Measurements from ENCODE around the gene FBXO21.

Gene FBXO21

GRCh38 chr12:117216686-117217085 is 26.4 kb upstream of the FBXO21 start:
- Histone ChIP-seq H3K36me3 (ENCODE audit: insufficient read depth, low read depth, low read length) (no peaks in the 10 kb centered on the region), H3K27me3 (ENCODE audit: insufficient read depth, low read length) (no peaks in the 10 kb centered on the region; the same call in 1 of the 2 replicates), H3K4me1 (ENCODE audit: insufficient read depth, low read length) (no peaks in the 10 kb centered on the region), H3K27ac (ENCODE audit: low read length) (no peak overlapping the region), H3K9ac (ENCODE audit: low read depth, low read length) (no peak overlapping the region), H3K9me3 (ENCODE audit: insufficient read depth, low read depth, low read length) (no peaks in the 10 kb centered on the region), H3K4me3 (ENCODE audit: low read length) (no peak overlapping the region)

GRCh38 chr12:117214797-117215196 is 24.5 kb upstream of the FBXO21 start:
- Histone ChIP-seq H3K9me3 (ENCODE audit: insufficient read depth, low read depth, low read length) (no peaks in the 10 kb centered on the region), H3K4me1 (ENCODE audit: insufficient read depth, low read length) (no peaks in the 10 kb centered on the region), H3K36me3 (ENCODE audit: insufficient read depth, low read depth, low read length) (no peaks in the 10 kb centered on the region), H3K27me3 (ENCODE audit: insufficient read depth, low read length) (no peaks in the 10 kb centered on the region; the same call in 1 of the 2 replicates), H3K9ac (ENCODE audit: low read depth, low read length) (no peak overlapping the region), H3K27ac (ENCODE audit: low read length) (no peak overlapping the region), H3K4me3 (ENCODE audit: low read length) (no peak overlapping the region)

- Histone ChIP-seq H3K27me3 (ENCODE audit: insufficient read depth, low read length) (no peaks in the 10 kb centered on the region; the same call in 1 of the 2 replicates), H3K9ac (ENCODE audit: low read depth, low read length) (no peak overlapping the region), H3K9me3 (ENCODE audit: insufficient read depth, low read depth, low read length) (no peaks in the 10 kb centered on the region), H3K27ac (ENCODE audit: low read length) (no peak overlapping the region), H3K4me3 (ENCODE audit: low read length) (no peak overlapping the region), H3K36me3 (ENCODE audit: insufficient read depth, low read depth, low read length) (no peaks in the 10 kb centered on the region), H3K4me1 (ENCODE audit: insufficient read depth, low read length) (no peaks in the 10 kb centered on the region)
These were observed 23.1 kb upstream of the FBXO21 start for GRCh38 chr12:117213295-117213808.

GRCh38 chr12:117212563-117213190 is 22.4 kb upstream of the FBXO21 start:
- no peaks in the 10 kb centered on the region for H3K9me3 ChIP-seq (ENCODE audit: insufficient read depth, low read depth, low read length)
- H3K27me3 ChIP-seq (ENCODE audit: insufficient read depth, low read length), result no peaks in the 10 kb centered on the region; the same call in 1 of the 2 replicates
- no peaks in the 10 kb centered on the region for H3K4me1 ChIP-seq (ENCODE audit: insufficient read depth, low read length)
- H3K9ac ChIP-seq (ENCODE audit: low read depth, low read length), result no peak overlapping the region
- H3K27ac ChIP-seq (ENCODE audit: low read length), result no peak overlapping the region
- H3K36me3 ChIP-seq (ENCODE audit: insufficient read depth, low read depth, low read length), result no peaks in the 10 kb centered on the region
- no peak overlapping the region for H3K4me3 ChIP-seq (ENCODE audit: low read length)

GRCh38 chr12:117210266-117210918 is 20.1 kb upstream of the FBXO21 start:
- Histone ChIP-seq H3K4me1 (ENCODE audit: insufficient read depth, low read length) (no peaks in the 10 kb centered on the region), H3K4me3 (ENCODE audit: low read length) (no peak overlapping the region), H3K36me3 (ENCODE audit: insufficient read depth, low read depth, low read length) (no peaks in the 10 kb centered on the region), H3K9me3 (ENCODE audit: insufficient read depth, low read depth, low read length) (no peaks in the 10 kb centered on the region), H3K27ac (ENCODE audit: low read length) (no peak overlapping the region), H3K27me3 (ENCODE audit: insufficient read depth, low read length) (no peaks in the 10 kb centered on the region), H3K9ac (ENCODE audit: low read depth, low read length) (no peak overlapping the region)

GRCh38 chr12:117209626-117210025 is 19.4 kb upstream of the FBXO21 start:
- H3K36me3 ChIP-seq (ENCODE audit: insufficient read depth, low read depth, low read length), result no peaks in the 10 kb centered on the region
- no peak overlapping the region for H3K27ac ChIP-seq (ENCODE audit: low read length)
- H3K9me3 ChIP-seq (ENCODE audit: insufficient read depth, low read depth, low read length), result no peaks in the 10 kb centered on the region
- no peaks in the 10 kb centered on the region for H3K27me3 ChIP-seq (ENCODE audit: insufficient read depth, low read length)
- no peak overlapping the region for H3K9ac ChIP-seq (ENCODE audit: low read depth, low read length)
- no peak overlapping the region for H3K4me3 ChIP-seq (ENCODE audit: low read length)
- no peaks in the 10 kb centered on the region for H3K4me1 ChIP-seq (ENCODE audit: insufficient read depth, low read length)

- Histone ChIP-seq H3K4me1 (ENCODE audit: insufficient read depth, low read length) (no peaks in the 10 kb centered on the region), H3K27me3 (ENCODE audit: insufficient read depth, low read length) (no peaks in the 10 kb centered on the region), H3K4me3 (ENCODE audit: low read length) (no peak overlapping the region), H3K9me3 (ENCODE audit: insufficient read depth, low read depth, low read length) (no peaks in the 10 kb centered on the region), H3K9ac (ENCODE audit: low read depth, low read length) (no peak overlapping the region), H3K27ac (ENCODE audit: low read length) (no peak overlapping the region), H3K36me3 (ENCODE audit: insufficient read depth, low read depth, low read length) (no peaks in the 10 kb centered on the region)
These were observed 18.7 kb upstream of the FBXO21 start for GRCh38 chr12:117208811-117209455.

- H3K4me1 ChIP-seq (ENCODE audit: insufficient read depth, low read length), result no peaks in the 10 kb centered on the region
- no peak overlapping the region for H3K27ac ChIP-seq (ENCODE audit: low read length)
- H3K9ac ChIP-seq (ENCODE audit: low read depth, low read length), result no peak overlapping the region
- H3K4me3 ChIP-seq (ENCODE audit: low read length), result no peak overlapping the region
- H3K9me3 ChIP-seq (ENCODE audit: insufficient read depth, low read depth, low read length), result no peaks in the 10 kb centered on the region
- H3K27me3 ChIP-seq (ENCODE audit: insufficient read depth, low read length), result no peaks in the 10 kb centered on the region
- no peaks in the 10 kb centered on the region for H3K36me3 ChIP-seq (ENCODE audit: insufficient read depth, low read depth, low read length)
These were observed 17.9 kb upstream of the FBXO21 start for GRCh38 chr12:117208206-117208605.

GRCh38 chr12:117207675-117208074 is 17.4 kb upstream of the FBXO21 start:
- H3K27me3 ChIP-seq (ENCODE audit: insufficient read depth, low read length), result no peaks in the 10 kb centered on the region
- H3K9me3 ChIP-seq (ENCODE audit: insufficient read depth, low read depth, low read length), result no peaks in the 10 kb centered on the region
- H3K36me3 ChIP-seq (ENCODE audit: insufficient read depth, low read depth, low read length), result no peaks in the 10 kb centered on the region
- H3K27ac ChIP-seq (ENCODE audit: low read length), result no peak overlapping the region
- no peak overlapping the region for H3K4me3 ChIP-seq (ENCODE audit: low read length)
- H3K9ac ChIP-seq (ENCODE audit: low read depth, low read length), result no peak overlapping the region
- H3K4me1 ChIP-seq (ENCODE audit: insufficient read depth, low read length), result no peaks in the 10 kb centered on the region

- H3K27me3 ChIP-seq (ENCODE audit: insufficient read depth, low read length), result no peaks in the 10 kb centered on the region
- H3K4me3 ChIP-seq (ENCODE audit: low read length), result no peak overlapping the region
- H3K4me1 ChIP-seq (ENCODE audit: insufficient read depth, low read length), result no peaks in the 10 kb centered on the region
- H3K9ac ChIP-seq (ENCODE audit: low read depth, low read length), result no peak overlapping the region
- no peaks in the 10 kb centered on the region for H3K36me3 ChIP-seq (ENCODE audit: insufficient read depth, low read depth, low read length)
- no peak overlapping the region for H3K27ac ChIP-seq (ENCODE audit: low read length)
- H3K9me3 ChIP-seq (ENCODE audit: insufficient read depth, low read depth, low read length), result no peaks in the 10 kb centered on the region
These were observed 12.3 kb upstream of the FBXO21 start for GRCh38 chr12:117202556-117202955.

GRCh38 chr12:117202033-117202432 is 11.8 kb upstream of the FBXO21 start:
- Histone ChIP-seq H3K4me3 (ENCODE audit: low read length) (no peak overlapping the region), H3K4me1 (ENCODE audit: insufficient read depth, low read length) (no peaks in the 10 kb centered on the region), H3K9me3 (ENCODE audit: insufficient read depth, low read depth, low read length) (no peaks in the 10 kb centered on the region), H3K27me3 (ENCODE audit: insufficient read depth, low read length) (no peaks in the 10 kb centered on the region), H3K9ac (ENCODE audit: low read depth, low read length) (no peak overlapping the region), H3K27ac (ENCODE audit: low read length) (no peak overlapping the region), H3K36me3 (ENCODE audit: insufficient read depth, low read depth, low read length) (no peaks in the 10 kb centered on the region)

Measured in iPS-20b (cell line).